Measurements from ENCODE around the gene UROS. TPM values are rescaled to one million over a fixed set of nuclear protein-coding genes. Genes with fewer than 3 reads are reported as not detected.

The UROS gene
- total RNA-seq, 1 donor from 2014 or later = 49.4 TPM

DNA sequence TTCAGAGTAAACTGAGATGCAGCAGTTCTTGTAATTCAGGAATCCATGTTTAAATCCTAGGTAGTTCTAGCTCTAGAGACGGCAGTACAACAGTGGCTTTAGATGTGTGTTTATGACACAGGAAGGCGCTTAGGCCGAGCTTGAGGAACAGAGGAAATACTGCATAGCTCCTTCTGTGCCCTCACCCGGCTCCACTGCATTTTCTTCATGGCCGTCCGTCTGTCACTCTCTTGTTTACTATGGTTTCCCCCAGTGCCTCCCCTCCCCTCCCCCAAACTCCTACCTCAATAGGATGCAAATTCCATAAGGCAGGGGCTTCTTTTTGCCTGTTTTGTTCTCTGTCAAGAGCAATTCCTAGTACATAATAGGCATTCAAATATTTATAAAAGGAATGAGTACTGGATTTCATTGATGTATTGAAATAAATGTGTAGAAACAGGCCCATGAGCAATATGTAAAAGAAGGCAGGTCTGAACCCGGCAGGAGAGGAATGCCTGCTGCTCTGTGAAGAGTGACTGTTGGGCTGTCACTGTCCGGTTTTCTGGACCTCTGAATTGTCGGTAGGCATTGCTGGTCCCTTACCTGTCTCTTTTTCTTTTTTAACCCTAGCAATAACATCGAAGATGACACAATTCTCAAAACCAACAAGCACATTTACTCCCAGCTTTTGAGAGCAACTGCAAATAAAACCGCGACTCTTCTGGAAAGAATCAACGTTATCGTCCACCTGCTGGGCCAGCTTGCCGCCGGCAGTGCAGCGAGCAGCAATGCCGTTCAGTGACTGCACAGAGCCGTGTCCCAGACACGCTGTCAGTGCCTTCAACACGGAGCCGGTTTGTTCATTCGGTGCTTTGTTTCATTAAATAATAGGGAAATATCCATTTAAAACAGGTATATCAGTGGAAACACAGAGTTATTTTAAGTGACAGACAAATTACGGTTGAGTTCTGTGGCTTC lies 60.1 kb downstream of the UROS start:
- DNase-seq (ENCODE audit: low spot score) = no peak

DNA sequence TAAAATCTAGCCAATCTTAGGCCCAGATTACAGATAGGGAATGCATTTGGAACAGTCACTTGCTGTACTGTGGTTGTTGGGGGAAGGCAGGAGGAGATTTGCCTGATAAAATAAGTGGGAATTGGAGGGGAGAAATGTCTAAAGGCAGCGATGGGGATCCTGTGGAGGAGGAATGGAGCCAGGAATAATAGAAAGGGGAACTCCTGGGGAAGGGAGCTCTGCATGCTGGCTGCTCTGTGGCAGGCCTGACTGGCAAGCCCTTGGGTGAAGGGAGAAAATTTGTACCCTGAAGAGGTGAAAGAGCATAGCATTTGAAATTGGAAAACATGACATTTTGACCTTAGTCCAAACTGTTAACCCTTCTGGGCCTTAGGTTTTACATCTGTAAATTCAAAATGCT lies 61.1 kb downstream of the UROS start:
- DNase-seq (ENCODE audit: low spot score) = no peak

DNA sequence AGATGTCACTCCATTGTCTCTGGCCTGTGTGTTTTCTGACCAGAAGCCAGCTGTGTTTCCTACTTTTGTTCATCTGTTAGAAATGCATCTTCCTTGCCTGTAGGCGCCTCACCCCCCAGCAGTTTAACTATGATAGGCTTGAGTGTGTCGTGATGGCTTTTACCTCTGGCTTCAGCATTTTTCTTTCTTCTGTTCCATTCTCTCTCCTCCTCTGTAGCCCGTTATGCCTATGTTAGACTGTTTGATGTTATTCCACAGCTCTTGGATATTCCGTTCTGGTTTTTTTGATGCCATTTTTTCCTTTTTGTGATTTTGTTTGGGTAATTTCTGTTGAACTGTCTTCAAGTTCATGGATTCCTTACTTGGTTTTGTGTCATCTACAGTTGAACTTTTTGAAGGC lies 65.3 kb downstream of the UROS start:
- DNase-seq (ENCODE audit: low spot score) = no peak

DNA sequence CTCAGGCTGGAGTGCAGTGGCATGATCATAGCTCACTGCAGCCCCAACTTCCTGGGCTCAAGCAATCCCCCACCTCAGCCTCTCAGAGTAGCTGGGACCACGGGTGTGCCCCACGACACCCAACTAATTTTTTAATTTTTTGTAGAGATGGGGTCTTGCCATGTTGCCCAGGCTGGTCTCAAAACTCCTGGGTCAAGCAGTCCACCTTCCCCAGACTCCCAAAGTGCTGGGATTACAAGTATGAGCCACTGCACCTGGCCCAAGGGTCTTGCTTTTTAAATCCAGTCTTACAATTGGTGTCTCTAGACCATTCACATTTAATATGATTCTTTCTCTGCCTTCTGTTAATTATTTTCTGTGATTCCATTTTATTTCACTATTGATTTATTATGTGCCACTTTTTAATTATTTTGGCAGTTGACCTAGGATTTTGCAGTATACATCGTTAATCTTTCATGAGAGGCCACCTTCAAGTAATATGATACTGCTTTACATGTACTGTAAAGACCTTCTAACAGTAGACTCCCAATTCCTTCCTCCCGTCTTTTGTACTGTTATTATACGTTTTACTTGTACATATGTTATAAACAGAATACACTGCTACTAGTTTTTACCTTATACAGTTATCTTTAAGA lies 66.1 kb downstream of the UROS start:
- no peak for DNase-seq (ENCODE audit: low spot score)

DNA sequence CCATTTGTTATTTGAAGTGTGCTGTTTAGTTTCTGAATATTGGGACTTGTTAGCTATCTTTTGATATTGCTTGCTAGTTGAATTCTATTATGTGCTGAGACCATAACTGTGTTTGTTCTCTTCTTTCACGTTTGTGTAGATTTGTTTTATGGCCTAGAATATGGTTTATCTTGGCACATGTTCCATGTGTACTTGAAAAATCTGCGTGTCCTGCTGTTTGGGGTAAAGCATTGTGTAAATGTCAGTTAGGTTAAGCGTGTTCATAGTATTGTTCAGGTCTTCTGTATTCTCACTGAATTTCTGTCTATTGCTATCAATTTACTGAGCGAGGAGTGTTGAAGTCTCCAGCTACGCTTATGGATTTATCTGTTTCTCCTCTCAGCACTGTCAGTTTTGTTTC lies 66.9 kb downstream of the UROS start:
- no peak for DNase-seq (ENCODE audit: low spot score)

DNA sequence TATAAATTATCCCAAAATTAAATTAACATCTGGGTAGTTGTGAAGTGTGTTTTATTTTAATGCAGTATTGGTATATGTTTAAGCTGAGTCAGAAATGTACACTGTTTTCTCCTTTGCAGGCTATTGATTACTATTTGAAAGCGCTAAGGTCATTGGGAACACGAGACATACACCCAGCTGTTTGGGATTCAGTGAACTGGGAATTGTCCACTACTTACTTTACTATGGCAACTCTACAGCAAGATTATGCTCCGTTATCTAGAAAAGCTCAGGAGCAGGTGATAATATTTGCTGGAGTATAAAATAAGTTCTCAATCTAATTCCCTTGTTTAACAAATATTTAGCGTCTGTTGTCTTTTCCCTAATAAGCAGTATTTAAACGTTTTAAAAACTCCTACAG lies 75.6 kb downstream of the UROS start:
- no peak for DNase-seq (ENCODE audit: low spot score)

DNA sequence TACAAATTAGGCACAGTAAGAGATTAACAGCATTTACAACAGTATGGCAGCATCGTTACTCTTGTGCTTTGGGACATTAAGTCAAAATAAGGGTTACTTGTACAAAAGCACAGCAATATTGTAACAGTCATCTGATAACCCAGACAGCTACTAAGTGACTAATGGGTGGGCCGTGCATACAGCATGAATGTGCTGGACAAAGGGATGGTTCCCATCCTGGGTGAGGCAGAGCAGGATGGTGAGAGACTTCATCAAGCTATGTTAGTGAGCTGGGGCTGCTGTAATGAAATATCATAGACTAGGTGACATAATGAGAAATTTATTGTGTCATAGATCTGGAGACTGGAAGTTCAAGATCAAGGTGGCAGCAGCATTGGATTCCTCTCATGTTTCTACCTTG lies 78.1 kb downstream of the UROS start:
- DNase-seq (ENCODE audit: low spot score) = no peak

DNA sequence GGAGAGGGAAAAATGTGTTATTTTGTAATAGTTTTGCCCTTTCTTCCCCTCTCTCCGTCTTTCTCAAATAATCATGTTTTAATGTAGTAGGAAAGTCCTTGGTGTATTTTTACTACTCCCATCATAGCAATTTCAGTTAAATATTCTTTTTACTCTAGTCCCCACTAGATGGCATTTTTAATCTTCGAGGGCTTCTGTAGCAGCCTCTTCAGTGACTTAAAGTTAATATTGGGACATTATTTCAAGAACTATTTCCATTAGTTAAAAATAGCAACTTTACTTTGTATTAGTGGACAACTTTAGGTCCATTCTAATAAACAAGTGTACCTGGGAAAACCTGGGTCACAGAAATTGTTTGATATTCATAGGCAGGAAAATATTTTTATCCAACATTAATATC lies 80.6 kb downstream of the UROS start:
- DNase-seq (ENCODE audit: low spot score) = no peak

DNA sequence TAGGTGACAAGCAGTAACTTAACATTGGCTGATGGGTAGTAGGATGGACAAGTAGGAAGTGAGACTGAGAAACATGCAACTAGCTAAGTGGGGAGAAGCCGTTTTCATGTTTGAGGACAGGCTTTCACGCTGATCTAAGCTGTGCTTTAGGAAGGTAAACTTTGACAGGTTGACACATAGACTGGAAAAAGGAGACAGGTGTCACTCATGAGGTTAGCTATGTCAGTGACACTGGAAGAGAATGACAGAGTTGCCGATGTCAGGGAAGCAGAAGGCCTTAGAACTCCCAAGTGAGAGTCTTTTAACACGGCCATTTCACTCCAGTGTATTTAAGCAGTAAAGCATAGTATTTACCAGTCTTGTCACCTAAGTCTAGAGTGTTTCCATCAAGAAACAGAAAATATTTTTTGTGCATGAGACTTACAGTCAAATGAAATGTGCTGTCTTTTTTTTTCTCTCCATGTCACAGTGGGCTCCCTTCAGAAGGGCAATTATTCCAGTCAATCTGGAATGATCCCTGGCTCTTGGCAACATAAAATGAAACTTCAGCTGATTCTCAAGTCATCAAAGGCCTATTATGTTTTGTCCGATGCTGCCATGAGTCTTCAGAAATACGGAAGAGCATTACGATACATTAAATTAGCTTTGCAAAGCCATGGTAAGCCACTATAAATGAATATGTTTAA lies 82.9 kb downstream of the UROS start:
- DNase-seq (ENCODE audit: low spot score) = no peak

Other genes with a start within 250 kb of the UROS start
- not detected for gene TEX36, start 140.1 kb downstream of the UROS start, total RNA-seq
- gene EDRF1, start 103.5 kb downstream of the UROS start, total RNA-seq = 34.0 TPM
- gene MMP21, start 47.4 kb downstream of the UROS start, total RNA-seq = not detected
- 58.7 TPM for gene BCCIP, start 288 bp upstream of the UROS start, total RNA-seq
- 30.1 TPM for gene DHX32, start 58.0 kb upstream of the UROS start, total RNA-seq
- gene FANK1, start 73.3 kb upstream of the UROS start, total RNA-seq = 6.3 TPM